MM.1S (cell line): ENCODE results near the gene NFRKB.

ENCODE experiments used
- DNase-seq: peaks from one replicate; pipeline ENCODE4 v3.0.0-alpha.2; 2015
- H2AFZ ChIP-seq: fragments of 300-600 bp; sonication (generic); 2 replicates; pipeline ENCODE4 v1.6.0; 2016; ENCODE audit warnings: antibody characterized with exemption, low read length
- H3F3A ChIP-seq: fragments of 300-600 bp; sonication (generic); 2 replicates; pipeline ENCODE4 v1.6.1; 2016; ENCODE audit warnings: mild to moderate bottlenecking, antibody characterized with exemption, low read length, moderate library complexity, mixed read lengths; ENCODE audit not compliant: insufficient read depth
- H3K27ac ChIP-seq: fragments of 300-600 bp; sonication (generic); 2 replicates; pipeline ENCODE4 v1.5.1; 2016; ENCODE audit warnings: mild to moderate bottlenecking, low read length
- H3K27me3 ChIP-seq: fragments of 300-600 bp; sonication (generic); replicated peaks from 2 replicates; pipeline ENCODE4 v1.6.0; 2016; ENCODE audit warnings: low read length; ENCODE audit not compliant: insufficient read depth
- H3K36me3 ChIP-seq: fragments of 300-600 bp; sonication (generic); replicated peaks from 2 replicates; pipeline ENCODE4 v1.6.1; 2016; ENCODE audit warnings: mild to moderate bottlenecking, low read length, mixed read lengths; ENCODE audit not compliant: insufficient read depth
- H3K4me1 ChIP-seq: fragments of 300-600 bp; sonication (generic); 2 replicates; pipeline ENCODE4 v1.6.1; 2016; ENCODE audit warnings: low read length, mixed read lengths
- H3K4me2 ChIP-seq: fragments of 300-600 bp; sonication (generic); 2 replicates; pipeline ENCODE4 v1.6.0; 2016; ENCODE audit warnings: low read depth, low read length
- H3K4me3 ChIP-seq: fragments of 300-600 bp; sonication (generic); 2 replicates; pipeline ENCODE4 v1.5.1; 2016; ENCODE audit warnings: low read length, mixed read lengths
- H3K79me2 ChIP-seq: fragments of 300-600 bp; sonication (generic); 2 replicates; pipeline ENCODE4 v1.6.1; 2016; ENCODE audit warnings: mixed run types, low read length, mixed read lengths
- H3K9ac ChIP-seq: fragments of 300-600 bp; sonication (generic); 2 replicates; pipeline ENCODE4 v1.6.1; 2016; ENCODE audit warnings: low read length, mixed read lengths
- H3K9me2 ChIP-seq: fragments of 300-600 bp; sonication (generic); replicated peaks from 2 replicates; pipeline ENCODE4 v1.6.1; 2016; ENCODE audit warnings: mild to moderate bottlenecking, low read length, mixed read lengths; ENCODE audit not compliant: insufficient read depth
- H3K9me3 ChIP-seq: fragments of 300-600 bp; sonication (generic); replicated peaks from 2 replicates; pipeline ENCODE4 v1.6.1; 2016; ENCODE audit warnings: mild to moderate bottlenecking, low read length, mixed read lengths; ENCODE audit not compliant: insufficient read depth
- H4K20me1 ChIP-seq: fragments of 300-600 bp; sonication (generic); 2 replicates; pipeline ENCODE4 v1.6.1; 2016; ENCODE audit warnings: mild to moderate bottlenecking, low read length, moderate library complexity, mixed read lengths; ENCODE audit not compliant: insufficient read depth
- CTCF ChIP-seq: fragments of 300-600 bp; sonication (generic); IDR thresholded peaks from 2 replicates; pipeline ENCODE4 v1.5.1; 2016; ENCODE audit warnings: antibody characterized with exemption, low read length, mixed read lengths
- EZH2 ChIP-seq: fragments of 300-600 bp; sonication (generic); optimal IDR thresholded peaks from 2 replicates; pipeline ENCODE3; 2017; ENCODE audit warnings: low read depth, mild to moderate bottlenecking, antibody characterized with exemption, low read length, mixed read lengths
- EZH2phosphoT487 ChIP-seq: fragments of 300-600 bp; sonication (generic); IDR thresholded peaks from 2 replicates; pipeline ENCODE4 v1.6.1; 2018; ENCODE audit warnings: antibody characterized with exemption, low read length

The NFRKB gene

GRCh38 chr11:129895126-129896041 is at the start of gene NFRKB:
Gene NFRKB (minus strand): TSS chr11:129895578. CDS start chr11:129892849, 2,729 bp downstream.
- peak within 1 kb of the TSS; percentile 98 for H2AFZ ChIP-seq
- H3K27me3 ChIP-seq = no peaks in the 10 kb centered on the region
- H3K4me3 ChIP-seq = peak within 1 kb of the TSS; percentile 96
- H3K4me2 ChIP-seq = peak within 1 kb of the TSS; percentile 96
- H3K79me2 ChIP-seq = peaks cover 22% of the 10 kb centered on the region
- H3K9me2 ChIP-seq = no peaks in the 10 kb centered on the region
- H3K4me1 ChIP-seq = peaks cover 11% of the 10 kb centered on the region
- peak within 1 kb of the TSS; percentile 71 for H3K9ac ChIP-seq
- TF ChIP-seq EZH2 (no peak), CTCF (peak; percentile 3; the same call in 1 of the 2 replicates)
- H4K20me1 ChIP-seq = no peaks in the 10 kb centered on the region
- peak; percentile 86 for DNase-seq
- H3K27ac ChIP-seq = no peak within 1 kb of the TSS
- H3F3A ChIP-seq = no peaks in the 10 kb centered on the region
- H3K36me3 ChIP-seq = peaks cover 5% of the 10 kb centered on the region
- H3K9me3 ChIP-seq = no peaks in the 10 kb centered on the region

- peaks cover 12% of the 10 kb centered on the region for H3K4me1 ChIP-seq
- H3K36me3 ChIP-seq = no peaks in the 10 kb centered on the region
- H3F3A ChIP-seq = no peaks in the 10 kb centered on the region; the same call in 1 of the 2 replicates
- H3K27ac ChIP-seq = no peak overlapping the region
- H3K9ac ChIP-seq = no peak overlapping the region
- H3K79me2 ChIP-seq = no peaks in the 10 kb centered on the region
- H3K4me2 ChIP-seq = no peak overlapping the region
- DNase-seq = no peak
- no peaks in the 10 kb centered on the region for H3K9me2 ChIP-seq
- H3K9me3 ChIP-seq = no peaks in the 10 kb centered on the region
- H4K20me1 ChIP-seq = no peaks in the 10 kb centered on the region
- H2AFZ ChIP-seq = no peak overlapping the region
- no peak overlapping the region for H3K4me3 ChIP-seq
- TF ChIP-seq EZH2 (no peak), EZH2phosphoT487 (no peak), CTCF (no peak)
- H3K27me3 ChIP-seq = no peaks in the 10 kb centered on the region
These were observed 49.3 kb upstream of the NFRKB start for GRCh38 chr11:129944696-129945095.

- no peaks in the 10 kb centered on the region for H3K27me3 ChIP-seq
- H3K9me3 ChIP-seq = no peaks in the 10 kb centered on the region
- no peak overlapping the region for H3K9ac ChIP-seq
- H3K9me2 ChIP-seq = no peaks in the 10 kb centered on the region
- H4K20me1 ChIP-seq = no peaks in the 10 kb centered on the region
- H3K4me3 ChIP-seq = no peak overlapping the region
- no peaks in the 10 kb centered on the region for H3K79me2 ChIP-seq
- H2AFZ ChIP-seq = no peak overlapping the region
- TF ChIP-seq EZH2phosphoT487 (no peak), EZH2 (no peak), CTCF (no peak)
- no peaks in the 10 kb centered on the region for H3K36me3 ChIP-seq
- H3F3A ChIP-seq = no peaks in the 10 kb centered on the region; the same call in 1 of the 2 replicates
- no peak overlapping the region for H3K27ac ChIP-seq
- DNase-seq = no peak
- peaks cover 12% of the 10 kb centered on the region for H3K4me1 ChIP-seq
- H3K4me2 ChIP-seq = no peak overlapping the region
These were observed 47.7 kb upstream of the NFRKB start for GRCh38 chr11:129943036-129943435.
